GM12864 (cell line): ENCODE measurements around the gene SERPIND1.

Experiments
- DNase-seq: peaks from one replicate; pipeline ENCODE4 v3.0.0-alpha.2; 2011; ENCODE audit warnings: low read depth
- H3K4me3 ChIP-seq: 2 replicates; pipeline ENCODE4 v1.5.1; 2011; ENCODE audit warnings: mild to moderate bottlenecking, low read depth, low read length, control low read depth
- CTCF ChIP-seq: IDR thresholded peaks from 2 replicates; pipeline ENCODE4 v1.5.1; 2011; ENCODE audit warnings: low read depth, mild to moderate bottlenecking, moderate library complexity, low read length, control low read depth, inconsistent platforms; ENCODE audit errors: missing control alignments

Gene SERPIND1

GRCh38 chr22:20745119-20745518 is 28.8 kb upstream of the SERPIND1 start:
- no peak for TF ChIP-seq CTCF
- DNase-seq, result no peak
- no peak overlapping the region for H3K4me3 ChIP-seq

GRCh38 chr22:20746431-20747189 is 27.3 kb upstream of the SERPIND1 start:
- H3K4me3 ChIP-seq, result no peak overlapping the region
- DNase-seq, result no peak
- TF ChIP-seq CTCF, result no peak

GRCh38 chr22:20747223-20747622 is 26.7 kb upstream of the SERPIND1 start:
- DNase-seq, result no peak
- TF ChIP-seq CTCF, result no peak
- H3K4me3 ChIP-seq, result no peak overlapping the region

GRCh38 chr22:20748082-20748481 is 25.8 kb upstream of the SERPIND1 start:
- no peak for DNase-seq
- no peak overlapping the region for H3K4me3 ChIP-seq
- TF ChIP-seq CTCF, result no peak

GRCh38 chr22:20748731-20749428 is 25.0 kb upstream of the SERPIND1 start:
- peak; percentile 78 for DNase-seq
- peak; percentile 10 for TF ChIP-seq CTCF
- H3K4me3 ChIP-seq, result no peak overlapping the region

GRCh38 chr22:20749453-20749852 is 24.5 kb upstream of the SERPIND1 start:
- no peak overlapping the region for H3K4me3 ChIP-seq
- no peak for DNase-seq

More at GRCh38 chr22:20749453-20749852, 24.5 kb upstream of the SERPIND1 start:
- no peak for TF ChIP-seq CTCF
